Measurements from ENCODE around the gene MKNK1. TPM values are rescaled to one million over a fixed set of nuclear protein-coding genes. Genes with fewer than 3 reads are reported as not detected.

Gene MKNK1
- total and polyA plus RNA-seq, 12 donors: 22.4 to 50.6 (median 36.8) TPM

DNA sequence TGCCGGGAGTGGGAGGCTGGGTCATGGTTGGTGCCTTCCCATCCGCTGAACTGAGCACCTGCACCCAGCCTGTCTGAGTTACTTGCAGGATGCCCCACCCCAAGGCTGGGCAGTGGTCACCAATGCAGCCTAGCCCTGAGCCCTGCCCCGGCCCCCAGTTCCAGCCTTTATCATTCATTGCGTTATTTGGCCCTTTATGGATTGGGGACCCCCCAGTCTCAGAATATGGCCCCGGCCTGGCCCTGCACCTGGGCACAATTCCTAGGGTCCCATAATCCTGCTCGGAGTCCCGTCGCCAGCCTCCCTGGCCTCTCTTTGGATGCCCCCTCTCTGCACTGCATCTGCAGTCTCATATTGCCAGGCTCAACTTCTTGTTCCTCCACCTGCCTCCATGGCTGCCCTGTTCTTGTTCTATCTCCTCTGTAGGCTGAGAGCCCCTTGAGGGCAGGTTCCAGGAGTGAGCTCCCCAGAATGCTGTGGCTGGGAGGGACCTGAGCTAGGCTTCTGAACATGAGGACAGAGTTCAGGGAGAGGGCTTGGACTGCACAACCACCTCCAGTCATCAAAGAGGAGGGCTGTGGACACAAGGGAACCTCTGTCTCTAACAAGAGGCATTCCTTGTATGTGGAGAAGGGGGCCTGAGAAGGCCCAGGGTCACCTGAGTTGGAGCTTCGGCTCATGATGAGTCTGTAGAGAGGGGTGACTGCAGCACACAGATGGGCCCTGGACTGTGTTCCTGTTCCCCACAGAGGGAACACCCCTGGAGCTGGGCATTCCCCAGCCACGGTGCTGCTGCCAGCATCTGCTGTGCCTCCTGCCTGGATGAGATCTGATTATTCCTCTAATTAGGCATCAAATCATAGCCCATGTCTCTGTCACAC is 51.5 kb downstream of the MKNK1 start:
- DNase-seq (no peak), ATAC-seq (no peak)
- H3K9me3 ChIP-seq: no peaks in the 10 kb centered on the region
- no peak overlapping the region for H3K4me3 ChIP-seq
- WGBS, 2 donors: 91 to 93% methylated on average over 10 of the region's 10 CpGs
- H3K27ac ChIP-seq: no peak overlapping the region
- H3K4me1 ChIP-seq: peaks cover 0 to 9% (median 0%) of the 10 kb centered on the region in 9 donors
- H3K36me3 ChIP-seq: peaks cover 0 to 5% (median 0%) of the 10 kb centered on the region in 9 donors
- intact Hi-C loops (cut with DNase I): no loop called here
- peaks cover 0 to 37% (median 18%) of the 10 kb centered on the region in 7 donors for H3K27me3 ChIP-seq
- TF ChIP-seq CTCF (IDR thresholded peaks at IDR 0.05): no peak

- 68 to 77% methylated on average over 6 of the region's 6 CpGs for WGBS, 2 donors
- no peak for DNase-seq
- no peak for TF ChIP-seq CTCF (IDR thresholded peaks at IDR 0.05)
These were observed 52.4 kb downstream of the MKNK1 start, which contains the start of gene KNCN for GRCh38 chr1:46551597-46552095. Gene KNCN (minus strand): TSS chr1:46551647. CDS start chr1:46551215, 432 bp downstream.

DNA sequence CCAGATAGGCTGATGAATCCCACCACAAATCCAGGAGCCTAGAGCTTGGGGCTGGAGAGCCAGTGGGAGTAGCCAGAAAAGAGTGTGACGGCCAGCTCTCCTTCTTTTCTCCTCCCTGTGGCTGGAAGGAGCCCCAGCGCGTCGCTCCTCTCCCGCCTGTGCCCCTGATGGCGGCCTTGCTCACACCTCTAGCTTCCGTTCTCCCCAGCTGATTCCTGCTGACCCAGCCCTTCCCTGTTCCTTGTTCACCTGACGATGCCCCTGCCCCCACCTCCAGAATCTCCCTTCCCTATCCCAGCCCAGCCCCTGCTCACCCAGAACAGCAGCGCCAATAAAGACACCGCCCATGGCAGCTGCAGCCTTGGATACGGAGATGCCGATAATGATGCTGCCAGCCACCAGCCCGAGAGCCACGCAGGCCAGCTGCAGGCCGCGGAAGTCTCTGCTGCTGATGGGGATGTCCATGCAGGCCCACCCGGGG is 53.3 kb downstream of the MKNK1 start:
- no peaks in the 10 kb centered on the region for H3K4me1 ChIP-seq
- 54% methylated on average over 17 of the region's 17 CpGs for WGBS, 2 donors
- no peak overlapping the region for H3K4me3 ChIP-seq
- intact Hi-C loops (cut with DNase I): no loop called here
- H3K27me3 ChIP-seq: peaks cover 0 to 54% (median 25%) of the 10 kb centered on the region in 7 donors
- ATAC-seq (no peak), DNase-seq (no peak)
- TF ChIP-seq CTCF (IDR thresholded peaks at IDR 0.05): no peak
- H3K36me3 ChIP-seq: no peaks in the 10 kb centered on the region
- H3K27ac ChIP-seq: no peak overlapping the region
- H3K9me3 ChIP-seq: no peaks in the 10 kb centered on the region

More at GRCh38 chr1:46551597-46552095, 52.4 kb downstream of the MKNK1 start, which contains the start of gene KNCN:
- H3K27ac ChIP-seq: no peak within 1 kb of the TSS
- H3K9me3 ChIP-seq: no peaks in the 10 kb centered on the region
- H3K4me1 ChIP-seq: peaks cover 0 to 2% (median 0%) of the 10 kb centered on the region in 9 donors
- no peak within 1 kb of the TSS for H3K4me3 ChIP-seq
- H3K36me3 ChIP-seq: no peaks in the 10 kb centered on the region
- H3K27me3 ChIP-seq: peaks cover 0 to 45% (median 18%) of the 10 kb centered on the region in 7 donors
- intact Hi-C loops (cut with DNase I): no loop called here
- ATAC-seq: no peak
